Caco-2 (cell line): ENCODE data around the gene ITGB6. TPM values are rescaled to one million over a fixed set of nuclear protein-coding genes. Genes with fewer than 3 reads are reported as not detected.
"Not testable (repeated sequence)": the region's sequence is repeated elsewhere in the genome, so short reads cannot be mapped to it uniquely, and the experiment has no call there.

Experiments used
- BruUV-seq: library from RNA; stranded (reverse); fragments of 400-500 nt; replicated peaks from 2 replicates; lab custom pipeline; 2021; lab: Mats Ljungman, UMichigan
- CTCF ChIA-PET: fragments of 300-600 bp; sonication (Branson Sonifier 250); formaldehyde crosslinking; loops from one replicate; lab custom pipeline; 2022; ENCODE audit warnings: antibody characterized with exemption; lab: Charles Lee
- POLR2A ChIA-PET: fragments of 300-600 bp; sonication (Branson Sonifier 250); formaldehyde crosslinking; loops from one replicate; lab custom pipeline; 2022; ENCODE audit warnings: antibody characterized with exemption; lab: Charles Lee
- DNase-seq, 2 experiments: peaks; one replicate each; pipeline versions ENCODE4 v3.0.0 to v3.0.0-alpha.2; 2020 to 2022
- H3K27me3 ChIP-seq: replicated peaks from 2 replicates; pipeline ENCODE4 v1.6.0; 2011; ENCODE audit warnings: low read length; ENCODE audit not compliant: control insufficient read depth, insufficient read depth
- H3K36me3 ChIP-seq: 2 replicates; pipeline ENCODE4 v1.5.1; 2011; ENCODE audit warnings: low read length; ENCODE audit not compliant: control insufficient read depth, insufficient read depth
- H3K4me1 ChIP-seq: fragments of 250-450 bp; sonication (Bioruptor Pico); 2 replicates; pipeline ENCODE4 v1.5.1; 2020; ENCODE audit warnings: mild to moderate bottlenecking
- H3K4me3 ChIP-seq: 2 replicates; pipeline ENCODE4 v1.5.1; 2011; ENCODE audit warnings: low read depth, mild to moderate bottlenecking, control low read depth, low read length
- H3K9me3 ChIP-seq: fragments of 250-450 bp; sonication (Bioruptor Pico); 2 replicates; pipeline ENCODE4 v1.5.1; 2020; ENCODE audit warnings: mild to moderate bottlenecking, moderate library complexity
- H3K27ac Mint-ChIP-seq: one replicate; pipeline ENCODE4 v1.8.0; 2022; ENCODE audit warnings: mixed read lengths; ENCODE audit not compliant: unreplicated experiment
- H3K27me3 Mint-ChIP-seq: one replicate; pipeline ENCODE4 v1.8.0; 2022; ENCODE audit warnings: mixed read lengths; ENCODE audit not compliant: insufficient read depth, unreplicated experiment
- H3K36me3 Mint-ChIP-seq: one replicate; pipeline ENCODE4 v1.8.0; 2022; ENCODE audit warnings: mild to moderate bottlenecking, mixed read lengths; ENCODE audit not compliant: insufficient read depth, unreplicated experiment
- H3K4me1 Mint-ChIP-seq: one replicate; pipeline ENCODE4 v1.8.0; 2022; ENCODE audit warnings: low read depth, mixed read lengths; ENCODE audit not compliant: unreplicated experiment
- H3K4me3 Mint-ChIP-seq: one replicate; pipeline ENCODE4 v1.8.0; 2022; ENCODE audit warnings: mild to moderate bottlenecking, moderate library complexity, mixed read lengths; ENCODE audit not compliant: unreplicated experiment
- H3K9me3 Mint-ChIP-seq: one replicate; pipeline ENCODE4 v1.8.0; 2022; ENCODE audit warnings: mixed read lengths; ENCODE audit not compliant: unreplicated experiment
- intact Hi-C: fragments of 100-400 bp; cut with micrococcal nuclease; formaldehyde crosslinking; loops from one replicate; pipeline ENCODE4 v1.10.0; 2022; ENCODE audit not compliant: unreplicated experiment
- total RNA-seq: library from RNA; stranded (reverse); gene quantifications from 2 replicates; pipeline ENCODE4 v1.2.3, GENCODE V29; 2022
- TF ChIP-seq, protein P1 (sequence below), 2 experiments: fragments of 200-600 bp in 1 of 2; IDR thresholded peaks; 1 replicate in 1 of 2; 2 replicates in 1 of 2; pipeline versions ENCODE4 v1.5.1 to v1.8.0; 2011 to 2022; ENCODE audit warnings: antibody characterized with exemption in 1 of 2, control low read depth in 1 of 2, inconsistent platforms in 1 of 2, low read depth in 1 of 2, low read length in 1 of 2, mild to moderate bottlenecking in 1 of 2, moderate library complexity in 1 of 2; ENCODE audit not compliant: insufficient read depth in 1 of 2, severe bottlenecking in 1 of 2, unreplicated experiment in 1 of 2

ITGB6 gene
- total RNA-seq, 1 experiment from 2014 or later = 1.7 TPM

GRCh38 chr2:160197587-160197986 is 2.5 kb downstream of the ITGB6 start:
- Histone ChIP-seq H3K9me3 (no peaks in the 10 kb centered on the region), H3K27me3 (no peaks in the 10 kb centered on the region), H3K4me3 (no peak overlapping the region), H3K36me3 (no peaks in the 10 kb centered on the region), H3K4me1 (no peaks in the 10 kb centered on the region)
- no peak overlapping the region for H3K27ac Mint-ChIP-seq
- no TSS peak for BruUV-seq
- no peak overlapping the region for H3K4me3 Mint-ChIP-seq
- intact Hi-C loops = no loop called here
- peaks cover 4% of the 10 kb centered on the region for H3K36me3 Mint-ChIP-seq
- H3K4me1 Mint-ChIP-seq = peaks cover 11% of the 10 kb centered on the region
- ChIA-PET CTCF (no interaction called here), POLR2A (no interaction called here)
- DNase-seq = no peak
- TF ChIP-seq, protein P1, sequence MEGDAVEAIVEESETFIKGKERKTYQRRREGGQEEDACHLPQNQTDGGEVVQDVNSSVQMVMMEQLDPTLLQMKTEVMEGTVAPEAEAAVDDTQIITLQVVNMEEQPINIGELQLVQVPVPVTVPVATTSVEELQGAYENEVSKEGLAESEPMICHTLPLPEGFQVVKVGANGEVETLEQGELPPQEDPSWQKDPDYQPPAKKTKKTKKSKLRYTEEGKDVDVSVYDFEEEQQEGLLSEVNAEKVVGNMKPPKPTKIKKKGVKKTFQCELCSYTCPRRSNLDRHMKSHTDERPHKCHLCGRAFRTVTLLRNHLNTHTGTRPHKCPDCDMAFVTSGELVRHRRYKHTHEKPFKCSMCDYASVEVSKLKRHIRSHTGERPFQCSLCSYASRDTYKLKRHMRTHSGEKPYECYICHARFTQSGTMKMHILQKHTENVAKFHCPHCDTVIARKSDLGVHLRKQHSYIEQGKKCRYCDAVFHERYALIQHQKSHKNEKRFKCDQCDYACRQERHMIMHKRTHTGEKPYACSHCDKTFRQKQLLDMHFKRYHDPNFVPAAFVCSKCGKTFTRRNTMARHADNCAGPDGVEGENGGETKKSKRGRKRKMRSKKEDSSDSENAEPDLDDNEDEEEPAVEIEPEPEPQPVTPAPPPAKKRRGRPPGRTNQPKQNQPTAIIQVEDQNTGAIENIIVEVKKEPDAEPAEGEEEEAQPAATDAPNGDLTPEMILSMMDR (IDR thresholded peaks at IDR 0.05; ENCODE audit: insufficient read depth in 1 of 2, low read depth in 1 of 2, low read length in 1 of 2, severe bottlenecking in 1 of 2, unreplicated experiment in 1 of 2) = no peak
- H3K27me3 Mint-ChIP-seq = no peaks in the 10 kb centered on the region
- no peaks in the 10 kb centered on the region for H3K9me3 Mint-ChIP-seq

GRCh38 chr2:160194946-160195345 is 5.1 kb downstream of the ITGB6 start:
- H3K4me3 ChIP-seq = no peak overlapping the region
- no peak overlapping the region for H3K4me3 Mint-ChIP-seq
- no peaks in the 10 kb centered on the region for H3K4me1 ChIP-seq
- DNase-seq = no peak
- H3K36me3 ChIP-seq = no peaks in the 10 kb centered on the region
- H3K27me3 Mint-ChIP-seq = no peaks in the 10 kb centered on the region
- no peaks in the 10 kb centered on the region for H3K27me3 ChIP-seq
- no peaks in the 10 kb centered on the region for H3K4me1 Mint-ChIP-seq
- ChIA-PET POLR2A (no interaction called here), CTCF (no interaction called here)
- no peak overlapping the region for H3K27ac Mint-ChIP-seq
- peaks cover 4% of the 10 kb centered on the region for H3K36me3 Mint-ChIP-seq
- BruUV-seq = no TSS peak
- H3K9me3 ChIP-seq = no peaks in the 10 kb centered on the region
- TF ChIP-seq, protein P1 (IDR thresholded peaks at IDR 0.05; ENCODE audit: insufficient read depth in 1 of 2, low read depth in 1 of 2, low read length in 1 of 2, severe bottlenecking in 1 of 2, unreplicated experiment in 1 of 2) = no peak
- H3K9me3 Mint-ChIP-seq = no peaks in the 10 kb centered on the region
- intact Hi-C loops = no loop called here

GRCh38 chr2:160194351-160194750 is 5.7 kb downstream of the ITGB6 start:
- H3K4me1 Mint-ChIP-seq = no peaks in the 10 kb centered on the region
- DNase-seq = no peak
- Histone ChIP-seq H3K9me3 (no peaks in the 10 kb centered on the region), H3K4me3 (no peak overlapping the region), H3K36me3 (no peaks in the 10 kb centered on the region), H3K27me3 (no peaks in the 10 kb centered on the region), H3K4me1 (no peaks in the 10 kb centered on the region)
- H3K27ac Mint-ChIP-seq = no peak overlapping the region
- TF ChIP-seq, protein P1 (IDR thresholded peaks at IDR 0.05; ENCODE audit: insufficient read depth in 1 of 2, low read depth in 1 of 2, low read length in 1 of 2, severe bottlenecking in 1 of 2, unreplicated experiment in 1 of 2) = no peak
- ChIA-PET POLR2A (no interaction called here), CTCF (no interaction called here)
- no TSS peak for BruUV-seq
- intact Hi-C loops = no loop called here
- H3K27me3 Mint-ChIP-seq = no peaks in the 10 kb centered on the region
- H3K36me3 Mint-ChIP-seq = peaks cover 4% of the 10 kb centered on the region
- no peaks in the 10 kb centered on the region for H3K9me3 Mint-ChIP-seq
- no peak overlapping the region for H3K4me3 Mint-ChIP-seq

GRCh38 chr2:160181146-160181836 is 18.8 kb downstream of the ITGB6 start:
- H3K4me1 ChIP-seq, CTCF ChIA-PET, H3K27me3 ChIP-seq, H3K36me3 ChIP-seq, H3K27ac Mint-ChIP-seq, H3K9me3 ChIP-seq, H3K4me3 ChIP-seq, intact Hi-C loops, POLR2A ChIA-PET, H3K27me3 Mint-ChIP-seq, H3K4me3 Mint-ChIP-seq, H3K9me3 Mint-ChIP-seq, BruUV-seq, H3K36me3 Mint-ChIP-seq, DNase-seq, H3K4me1 Mint-ChIP-seq: not testable (repeated sequence)

GRCh38 chr2:160180690-160181089 is 19.4 kb downstream of the ITGB6 start:
- H3K36me3 ChIP-seq, H3K27ac Mint-ChIP-seq, DNase-seq, H3K4me3 ChIP-seq, H3K9me3 Mint-ChIP-seq, POLR2A ChIA-PET, BruUV-seq, H3K27me3 Mint-ChIP-seq, H3K4me1 Mint-ChIP-seq, H3K9me3 ChIP-seq, intact Hi-C loops, H3K36me3 Mint-ChIP-seq, H3K4me1 ChIP-seq, H3K27me3 ChIP-seq, CTCF ChIA-PET, H3K4me3 Mint-ChIP-seq: not testable (repeated sequence)
